Measurements from ENCODE around the gene THOC6. TPM values are rescaled to one million over a fixed set of nuclear protein-coding genes. Genes with fewer than 3 reads are reported as not detected.

THOC6 gene
- polyA plus RNA-seq, 2 of the 4 experiments (the other 2 are of a cell fraction): 32.5 to 53.2 TPM

GRCh38 chr16:2974319-2975056 is 49.3 kb upstream of the THOC6 start:
- ChIA-PET POLR2A (no interaction called here), CTCF (interaction anchor here (0.8 to 3.3 kb wide), 6 partner anchors 8 to 55 kb away, joined by 4 to 13 read pairs (median 6); no protein-coding TSS in a partner anchor)
- Histone ChIP-seq H3K4me3 (no peak overlapping the region), H3K4me2 (no peak overlapping the region), H3K4me1 (peaks cover 17% of the 10 kb centered on the region), H3K27ac (no peak overlapping the region), H3K9me3 (no peaks in the 10 kb centered on the region)
- ATAC-seq: no peak
- WGBS (ENCODE audit: missing lambda C conversion rate): 97% methylated on average over 10 of the region's 15 CpGs
- no peak for DNase-seq (ENCODE audit: low read depth in 1 of 2, low spot score in 1 of 2)
- no peak for FAIRE-seq
- TF ChIP-seq CEBPB (IDR thresholded peaks at IDR 0.05) (no peak), TFCP2L1 (CRISPR knock-in tag; IDR thresholded peaks at IDR 0.05) (no peak), REST (IDR thresholded peaks at IDR 0.05) (no peak), MAZ (IDR thresholded peaks at IDR 0.05; ENCODE audit: borderline replicate concordance, low read depth, low read length) (no peak), HOXB5 (CRISPR knock-in tag; IDR thresholded peaks at IDR 0.05) (no peak), CHD2 (IDR thresholded peaks at IDR 0.05; ENCODE audit: low read length, partially characterized antibody) (no peak), EHMT2 (IDR thresholded peaks at IDR 0.05; ENCODE audit: low read depth) (no peak), CHD4 (IDR thresholded peaks at IDR 0.05; ENCODE audit: borderline replicate concordance) (no peak), HOXB13 (CRISPR knock-in tag; IDR thresholded peaks at IDR 0.05; ENCODE audit: low read depth) (no peak), CBX2 (IDR thresholded peaks at IDR 0.05; ENCODE audit: borderline replicate concordance, low read depth) (no peak), ZSCAN20 (CRISPR knock-in tag; IDR thresholded peaks at IDR 0.05) (no peak), FOSL2 (IDR thresholded peaks at IDR 0.05) (no peak), FOSL2 (CRISPR knock-in tag; IDR thresholded peaks at IDR 0.05) (no peak)

- ChIA-PET POLR2A (no interaction called here), CTCF (interaction anchor here (0.6 to 3.3 kb wide), 7 partner anchors 10 to 68 kb away, joined by 4 to 13 read pairs (median 4); no protein-coding TSS in a partner anchor)
- FAIRE-seq (no peak), DNase-seq (ENCODE audit: low read depth in 1 of 2, low spot score in 1 of 2) (no peak), ATAC-seq (no peak)
- WGBS (ENCODE audit: missing lambda C conversion rate): over 99% methylated on average over 15 of the region's 28 CpGs
- H3K4me1 ChIP-seq: peaks cover 17% of the 10 kb centered on the region
- no peak overlapping the region for H3K4me2 ChIP-seq
- no peak overlapping the region for H3K27ac ChIP-seq
- H3K4me3 ChIP-seq: no peak overlapping the region
- no peaks in the 10 kb centered on the region for H3K9me3 ChIP-seq
- TF ChIP-seq KDM1A (IDR thresholded peaks at IDR 0.05; ENCODE audit: low read depth) (no peak), CBX2 (IDR thresholded peaks at IDR 0.05; ENCODE audit: borderline replicate concordance, low read depth) (no peak), NFE2L2 (conservative IDR thresholded peaks at IDR 0.05; ENCODE audit: low read length) (no peak), TP53 (CRISPR knock-in tag; IDR thresholded peaks at IDR 0.05) (no peak), FOXS1 (CRISPR knock-in tag; IDR thresholded peaks at IDR 0.05) (no peak), MAZ (IDR thresholded peaks at IDR 0.05; ENCODE audit: borderline replicate concordance, low read depth, low read length) (no peak), HEYL (CRISPR knock-in tag; IDR thresholded peaks at IDR 0.05) (no peak), ZFP36 (IDR thresholded peaks at IDR 0.05; ENCODE audit: borderline replicate concordance, partially characterized antibody) (no peak), HOXB13 (CRISPR knock-in tag; IDR thresholded peaks at IDR 0.05; ENCODE audit: low read depth) (no peak), RARB (CRISPR knock-in tag; IDR thresholded peaks at IDR 0.05) (no peak)
These were observed 48.6 kb upstream of the THOC6 start for GRCh38 chr16:2975161-2975795.
